GM21381 (cell line): ENCODE data around the gene UBE2U.

ENCODE experiments used
- ATAC-seq: cut with Tn5 transposase; IDR thresholded peaks from one replicate; pipeline ENCODE4 v1.9.1; 2021; ENCODE audit warnings: mild to moderate bottlenecking, moderate library complexity; ENCODE audit not compliant: unreplicated experiment

Gene UBE2U

GRCh38 chr1:64203420-64203819 is at the start of gene UBE2U:
TSS of gene UBE2U (plus strand) at chr1:64203623. CDS start at chr1:64204051, 428 bp downstream.
- ATAC-seq = no peak

- no peak for ATAC-seq
Observed at GRCh38 chr1:64155278-64155677, 48.1 kb upstream of the UBE2U start.

- no peak for ATAC-seq
Observed at GRCh38 chr1:64161357-64161941, 42.0 kb upstream of the UBE2U start.

GRCh38 chr1:64162151-64162550 is 41.3 kb upstream of the UBE2U start:
- no peak for ATAC-seq

- no peak for ATAC-seq
Observed at GRCh38 chr1:64162804-64163203, 40.6 kb upstream of the UBE2U start.

- ATAC-seq = no peak
Observed at GRCh38 chr1:64163431-64163830, 40.0 kb upstream of the UBE2U start.

- ATAC-seq = no peak
Observed at GRCh38 chr1:64163970-64164369, 39.5 kb upstream of the UBE2U start.

GRCh38 chr1:64166629-64167028 is 36.8 kb upstream of the UBE2U start:
- no peak for ATAC-seq

- ATAC-seq = no peak
Observed at GRCh38 chr1:64167176-64167575, 36.2 kb upstream of the UBE2U start.

- ATAC-seq = no peak
Observed at GRCh38 chr1:64171246-64171645, 32.2 kb upstream of the UBE2U start.

GRCh38 chr1:64171797-64172281 is 31.6 kb upstream of the UBE2U start:
- ATAC-seq = peak; percentile 76

- peak; percentile 55 for ATAC-seq
Observed at GRCh38 chr1:64172458-64172983, 30.9 kb upstream of the UBE2U start.

GRCh38 chr1:64173336-64173940 is 30.0 kb upstream of the UBE2U start:
- ATAC-seq = no peak

GRCh38 chr1:64175639-64176038 is 27.8 kb upstream of the UBE2U start:
- ATAC-seq = no peak

- no peak for ATAC-seq
Observed at GRCh38 chr1:64176659-64177058, 26.8 kb upstream of the UBE2U start.

- no peak for ATAC-seq
Observed at GRCh38 chr1:64179588-64179987, 23.8 kb upstream of the UBE2U start.

- ATAC-seq = no peak
Observed at GRCh38 chr1:64182207-64182606, 21.2 kb upstream of the UBE2U start.

GRCh38 chr1:64183395-64184002 is 19.9 kb upstream of the UBE2U start:
- no peak for ATAC-seq

GRCh38 chr1:64184003-64184440 is 19.4 kb upstream of the UBE2U start:
- no peak for ATAC-seq

GRCh38 chr1:64186138-64186897 is 17.1 kb upstream of the UBE2U start:
- ATAC-seq = no peak

- no peak for ATAC-seq
Observed at GRCh38 chr1:64186898-64187280, 16.5 kb upstream of the UBE2U start.
